DMS79 treated with DMSO at 0.1 percent for 48 hours (cell line): ENCODE results near the gene GYPA.
"Not testable (repeated sequence)": the region's sequence is repeated elsewhere in the genome, so short reads cannot be mapped to it uniquely, and the experiment has no call there.

Experiments
- DNase-seq: peaks from one replicate; lab custom pipeline; 2025; lab: John Stamatoyannopoulos, UW

The GYPA gene

DNA sequence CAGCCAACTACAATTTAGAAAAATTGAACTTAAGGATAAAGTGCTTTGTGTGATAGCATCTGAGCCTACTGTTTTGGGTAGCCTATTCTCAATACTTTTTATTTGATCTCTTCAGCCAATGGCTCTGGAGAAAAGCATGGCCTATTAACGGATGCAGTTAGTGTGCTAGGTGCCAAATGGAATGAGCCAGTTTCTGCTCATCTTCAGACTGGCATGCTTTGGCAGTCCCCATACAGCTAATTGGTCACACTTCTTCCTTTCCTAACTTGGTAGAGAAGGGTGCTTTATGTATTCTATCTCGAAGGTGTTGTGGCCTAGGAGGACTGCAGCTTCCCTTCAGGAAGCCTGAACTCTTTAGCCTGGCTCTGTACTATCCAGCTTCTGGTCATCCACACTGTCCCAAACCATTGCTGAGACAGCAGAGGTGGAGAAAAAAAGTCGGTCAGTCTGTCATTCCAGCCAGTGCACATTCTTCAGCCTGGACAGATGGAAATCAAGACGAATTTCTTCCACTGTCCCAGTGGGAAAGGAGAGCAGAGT is 11.1 kb downstream of the GYPA start:
- DNase-seq = not testable (repeated sequence)

DNA sequence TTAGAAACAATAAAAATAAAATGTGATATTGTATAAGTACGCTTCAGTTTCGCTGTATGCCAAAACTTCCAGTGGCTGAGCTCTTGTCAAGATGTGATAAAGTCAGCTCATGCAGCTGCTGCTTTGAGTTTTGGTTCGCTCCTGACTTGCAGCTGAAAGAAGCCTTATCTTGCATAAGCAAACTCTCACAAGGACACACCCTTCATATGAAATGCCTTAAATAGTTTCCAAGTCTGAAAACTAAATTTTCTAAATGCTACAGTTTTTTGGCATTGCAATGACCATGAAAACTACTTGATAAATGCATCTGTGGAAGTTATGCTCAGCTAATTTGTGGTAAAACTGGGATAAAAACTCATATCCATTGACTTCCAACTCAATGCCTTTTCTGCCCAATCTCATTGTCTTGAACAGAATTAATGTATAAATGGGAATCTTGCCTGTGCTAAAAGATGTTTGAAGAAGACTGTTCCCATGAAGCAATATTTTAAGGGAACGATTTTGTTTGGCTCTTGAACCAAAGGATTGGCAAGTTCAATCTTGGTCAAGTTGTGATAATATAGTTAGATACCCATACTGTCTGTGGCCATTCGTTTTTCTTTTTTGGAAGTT is 11.7 kb downstream of the GYPA start:
- DNase-seq = not testable (repeated sequence)

- not testable (repeated sequence) for DNase-seq
Observed at GRCh38 chr4:144125109-144125508, 15.4 kb downstream of the GYPA start.

- DNase-seq = not testable (repeated sequence)
Observed at GRCh38 chr4:144123982-144124635, 16.4 kb downstream of the GYPA start.

- not testable (repeated sequence) for DNase-seq
Observed at GRCh38 chr4:144123269-144123668, 17.2 kb downstream of the GYPA start.

- DNase-seq = not testable (repeated sequence)
Observed at GRCh38 chr4:144119752-144120151, 20.8 kb downstream of the GYPA start.

DNA sequence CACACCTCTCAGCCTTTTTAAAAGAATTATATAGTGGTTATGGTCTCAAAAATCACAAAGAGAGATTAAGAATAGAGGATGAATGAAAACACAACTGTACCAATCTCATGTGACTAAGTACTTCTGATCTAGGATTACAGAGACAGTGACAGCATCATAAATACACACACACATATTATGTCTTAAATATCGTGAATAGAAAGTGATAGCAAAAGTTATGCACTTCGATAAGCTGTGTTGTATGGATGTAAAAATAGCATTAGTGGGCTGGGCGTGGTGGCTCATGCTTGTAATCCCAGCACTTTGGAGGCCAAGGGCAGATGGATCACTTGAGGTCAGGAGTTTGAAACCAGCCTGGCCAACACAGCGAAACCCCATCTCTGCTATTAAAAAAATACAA is 25.0 kb downstream of the GYPA start:
- no peak for DNase-seq

- DNase-seq = no peak
Observed at GRCh38 chr4:144113546-144113945, 27.0 kb downstream of the GYPA start.

DNA sequence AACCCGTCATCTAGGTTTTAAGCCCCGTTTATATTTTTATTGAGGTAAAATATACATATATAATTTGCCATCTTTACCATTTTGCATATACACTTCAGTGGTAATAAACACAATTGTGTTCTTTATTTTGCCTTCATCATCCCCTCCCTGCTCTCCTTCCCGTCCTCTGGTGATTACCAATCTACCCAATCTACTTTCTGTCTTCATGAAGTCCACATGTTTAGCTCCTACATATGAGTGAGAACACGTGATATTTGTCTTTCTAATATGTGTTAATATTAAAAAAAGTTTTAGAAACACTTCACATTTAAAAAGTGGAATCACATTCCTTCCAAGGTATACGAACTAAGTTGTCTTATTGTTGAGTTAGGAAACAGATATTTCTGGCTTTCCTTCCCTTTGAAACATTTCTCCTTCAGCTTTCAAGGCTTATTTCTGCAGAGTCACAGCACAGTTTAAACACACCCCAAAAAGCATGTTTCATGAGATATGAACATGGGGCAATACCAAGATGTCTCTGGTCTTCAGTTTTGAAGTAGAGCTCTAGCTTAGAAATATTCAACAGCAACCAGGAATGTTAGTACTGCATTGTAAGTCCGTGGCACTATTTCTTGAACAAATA is 35.9 kb downstream of the GYPA start:
- no peak for DNase-seq

- not testable (repeated sequence) for DNase-seq
Observed at GRCh38 chr4:144097776-144098175, 42.7 kb downstream of the GYPA start.

- DNase-seq = not testable (repeated sequence)
Observed at GRCh38 chr4:144093995-144094394, 46.5 kb downstream of the GYPA start.

GRCh38 chr4:144091181-144091580 is 49.3 kb downstream of the GYPA start:
- DNase-seq = not testable (repeated sequence)

- no peak for DNase-seq
Observed at GRCh38 chr4:144090744-144091143, 49.8 kb downstream of the GYPA start.

- not testable (repeated sequence) for DNase-seq
Observed at GRCh38 chr4:144082053-144082452, 58.5 kb downstream of the GYPA start.

GRCh38 chr4:144080135-144080534 is 60.4 kb downstream of the GYPA start:
- DNase-seq = not testable (repeated sequence)

DNA sequence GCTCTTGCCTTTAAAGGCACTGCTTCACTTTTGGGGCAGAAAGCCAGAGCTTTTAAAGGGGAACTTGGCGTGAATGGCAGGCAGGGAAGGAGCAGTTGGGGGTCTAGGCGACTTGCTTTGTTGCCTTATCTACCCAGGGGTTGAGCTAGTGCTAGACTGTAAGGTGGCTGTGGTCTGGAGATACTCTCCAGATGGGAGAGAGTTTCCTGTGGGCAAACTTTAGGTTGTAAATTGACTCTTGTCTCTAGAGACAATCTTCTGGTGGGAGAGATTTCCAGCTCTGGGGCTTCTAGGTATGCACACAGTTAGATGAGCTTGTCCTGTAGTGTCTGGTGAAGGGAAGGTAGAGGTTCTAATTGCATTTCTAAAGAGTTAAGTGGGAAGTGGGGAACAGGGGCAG is 61.8 kb downstream of the GYPA start:
- DNase-seq = not testable (repeated sequence)

DNA sequence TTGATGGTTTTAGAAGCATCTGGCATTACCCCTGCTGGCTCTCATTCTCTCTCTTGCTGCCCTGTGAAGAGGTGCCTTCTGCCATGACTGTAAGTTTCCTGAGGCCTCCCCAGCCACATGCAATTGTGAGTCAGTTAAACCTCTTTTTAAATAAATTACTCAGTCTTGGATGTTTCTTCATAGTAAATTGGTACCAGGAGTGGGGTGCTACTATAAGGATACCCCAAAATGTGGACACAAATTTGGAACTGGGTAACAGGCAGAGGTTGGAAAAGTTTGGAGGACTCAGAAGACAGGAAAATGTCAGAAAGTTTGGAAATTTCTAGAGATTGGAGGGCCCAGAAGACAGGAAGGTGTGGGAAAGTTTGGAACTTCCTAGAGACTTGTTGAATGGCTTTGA is 79.0 kb downstream of the GYPA start:
- DNase-seq = not testable (repeated sequence)

GRCh38 chr4:144060234-144060859 is 80.2 kb downstream of the GYPA start:
- DNase-seq = not testable (repeated sequence)
